RCC 7860 (cell line): ENCODE data around the gene SCN5A.

Experiments used
- DNase-seq: peaks from one replicate; pipeline ENCODE4 v3.0.0-alpha.2; 2015; ENCODE audit warnings: low spot score
- FAIRE-seq: peaks from 2 replicates; lab custom pipeline; 2012; peaks lifted over from hg19 to GRCh38; lab: Jason Lieb, UNC

The SCN5A gene

DNA sequence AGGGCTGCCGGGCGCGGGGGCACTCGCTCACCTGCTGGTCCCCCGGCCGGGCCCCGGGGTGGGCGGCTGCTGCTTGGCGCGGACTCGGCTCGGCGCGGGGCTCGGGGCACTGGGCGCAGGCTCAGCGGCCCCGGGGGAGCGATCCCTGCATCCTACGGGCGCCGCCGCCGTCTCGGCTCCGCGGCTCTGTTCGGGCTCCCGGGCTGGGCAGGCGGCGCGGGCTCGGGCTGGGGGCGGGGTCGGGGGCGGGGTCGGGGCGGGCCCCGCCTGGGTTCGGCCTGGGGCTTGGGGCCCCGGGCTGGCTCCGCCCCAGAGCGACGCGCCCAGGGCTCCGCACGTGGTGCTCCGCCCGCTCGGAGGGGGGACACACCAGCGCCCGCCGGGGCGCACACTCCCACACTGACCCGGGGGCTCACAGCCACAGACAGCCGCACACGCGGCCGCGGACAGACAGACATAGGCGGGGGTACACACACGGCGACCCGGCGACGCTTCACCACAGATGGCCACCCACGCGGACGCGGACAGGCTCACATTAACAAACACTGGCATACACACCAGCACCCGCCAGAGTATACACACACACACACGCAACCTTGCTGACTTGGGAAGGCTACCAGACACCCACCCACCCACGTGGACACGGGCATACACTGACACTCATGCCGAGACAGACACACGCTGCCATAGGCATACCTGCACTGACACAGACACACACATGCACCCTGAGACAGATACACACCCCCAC, at the start of gene SCN5A:
Gene SCN5A (minus strand): TSS at position 188 of the 748 bp plus-strand sequence. CDS start 16,380 bp downstream, outside the sequence.
- DNase-seq (no peak), FAIRE-seq (no peak)

DNA sequence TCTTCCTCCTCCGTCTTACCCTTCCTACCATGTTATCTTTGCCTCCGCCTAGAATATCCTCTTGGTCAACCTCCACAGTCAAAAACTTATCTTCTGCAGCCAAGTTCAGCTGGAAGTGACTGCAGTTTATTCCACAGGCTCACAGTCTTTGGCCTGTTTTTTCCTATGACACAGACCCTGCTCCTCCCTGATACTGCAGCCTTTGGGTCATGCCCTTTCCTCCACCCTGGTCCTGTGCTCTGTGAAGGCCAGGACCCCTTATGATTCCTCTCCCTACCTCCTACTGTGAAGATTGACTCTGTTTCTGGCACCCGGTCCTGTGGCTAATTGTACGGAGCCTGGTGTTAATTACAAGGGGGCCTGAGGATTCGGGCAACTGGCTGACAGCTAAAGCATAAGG, 49.3 kb upstream of the SCN5A start:
- no peak for FAIRE-seq
- no peak for DNase-seq

DNA sequence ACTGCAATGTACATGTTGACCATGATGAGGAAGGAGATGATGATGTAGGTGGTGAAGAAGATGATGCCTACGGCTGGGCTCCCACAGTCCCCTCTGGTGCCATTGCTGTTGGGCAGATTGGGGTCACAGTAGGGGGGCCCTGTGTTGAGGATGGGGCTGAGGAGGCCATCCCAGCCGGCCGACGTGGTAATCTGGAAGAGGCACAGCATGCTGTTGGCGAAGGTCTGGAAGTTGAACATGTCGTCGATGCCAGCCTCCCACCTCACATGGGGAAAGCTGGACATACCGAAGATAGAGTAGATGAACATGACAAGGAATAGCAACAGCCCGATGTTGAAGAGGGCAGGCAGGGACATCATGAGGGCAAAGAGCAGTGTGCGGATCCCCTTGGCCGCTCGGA, 48.6 kb upstream of the SCN5A start:
- no peak for FAIRE-seq
- no peak for DNase-seq

DNA sequence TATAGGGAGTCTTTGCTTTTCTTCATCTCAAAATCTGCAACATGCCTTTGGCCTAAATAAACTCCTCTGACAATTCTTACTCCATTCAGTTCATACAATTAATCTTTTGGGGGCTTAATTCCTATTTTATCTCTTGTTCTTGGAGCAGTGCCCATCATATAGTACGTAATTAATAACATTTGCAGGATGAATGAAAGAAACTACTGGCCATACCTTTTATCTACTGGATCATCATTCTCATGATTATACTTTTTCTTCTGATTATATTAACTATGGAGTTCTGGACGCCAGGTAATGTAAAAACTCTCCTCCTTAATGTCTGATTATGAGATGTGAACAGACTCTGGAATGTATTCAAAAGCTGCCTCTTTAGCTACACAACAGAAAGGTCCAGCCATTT, 46.5 kb upstream of the SCN5A start:
- FAIRE-seq (no peak), DNase-seq (no peak)

DNA sequence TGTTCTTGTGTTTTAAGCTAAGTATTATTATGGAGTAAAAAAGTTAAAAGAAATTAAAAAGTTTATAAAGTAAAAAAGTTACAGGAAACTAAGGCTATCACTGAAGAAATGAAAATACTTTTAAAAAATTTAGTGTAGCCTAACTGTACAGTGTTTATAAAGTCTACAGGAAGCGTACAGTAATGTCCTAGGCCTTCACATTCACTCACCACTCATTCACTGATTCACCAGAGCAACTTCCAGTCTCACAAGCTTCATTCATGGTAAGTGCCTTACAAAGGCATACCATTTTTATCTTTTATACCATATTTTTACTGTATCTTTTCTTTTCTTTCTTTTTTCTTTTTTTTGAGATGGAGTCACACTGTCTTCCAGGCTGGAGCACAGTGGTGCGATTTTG, 40.7 kb upstream of the SCN5A start:
- FAIRE-seq (no peak), DNase-seq (no peak)

DNA sequence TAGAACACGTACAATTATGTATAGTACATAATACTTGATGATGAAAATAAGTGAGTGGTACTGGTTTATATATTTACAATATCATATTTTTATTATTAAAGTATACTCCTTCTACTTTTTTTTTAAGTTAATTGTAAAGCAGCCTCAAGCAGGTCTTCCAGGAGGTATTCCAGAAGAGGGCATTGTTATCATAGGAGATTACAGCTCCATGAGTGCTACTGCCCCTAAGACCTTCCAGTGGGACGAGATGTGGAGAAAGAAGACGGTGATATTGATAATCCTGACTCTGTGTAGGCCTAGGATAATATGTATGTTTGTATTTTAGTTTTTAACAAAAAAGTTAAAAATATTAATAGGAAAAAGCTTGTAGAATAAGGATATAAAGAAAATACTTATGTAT, 40.3 kb upstream of the SCN5A start:
- FAIRE-seq, result no peak

DNA sequence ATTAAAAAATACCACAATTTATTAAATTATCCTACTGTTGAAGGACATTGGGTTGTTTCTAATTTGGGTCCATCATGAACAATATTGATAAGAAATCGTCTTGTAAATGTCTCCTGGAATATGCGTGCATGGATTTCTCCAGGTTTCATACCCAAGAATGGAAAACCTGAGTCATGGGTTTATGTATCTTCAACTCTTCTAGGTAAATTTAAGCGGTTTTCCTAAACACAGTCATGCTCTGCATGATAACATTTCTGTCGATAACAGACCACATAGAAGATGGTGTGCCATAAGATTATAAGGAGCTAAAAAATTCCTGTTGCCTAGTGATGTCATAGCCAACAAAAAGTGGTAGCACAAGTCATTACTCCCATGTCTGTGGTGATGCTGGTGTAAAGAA, 39.9 kb upstream of the SCN5A start:
- FAIRE-seq (no peak), DNase-seq (no peak)

More for the DNA sequence above, 40.3 kb upstream of the SCN5A start:
- no peak for DNase-seq

DNA sequence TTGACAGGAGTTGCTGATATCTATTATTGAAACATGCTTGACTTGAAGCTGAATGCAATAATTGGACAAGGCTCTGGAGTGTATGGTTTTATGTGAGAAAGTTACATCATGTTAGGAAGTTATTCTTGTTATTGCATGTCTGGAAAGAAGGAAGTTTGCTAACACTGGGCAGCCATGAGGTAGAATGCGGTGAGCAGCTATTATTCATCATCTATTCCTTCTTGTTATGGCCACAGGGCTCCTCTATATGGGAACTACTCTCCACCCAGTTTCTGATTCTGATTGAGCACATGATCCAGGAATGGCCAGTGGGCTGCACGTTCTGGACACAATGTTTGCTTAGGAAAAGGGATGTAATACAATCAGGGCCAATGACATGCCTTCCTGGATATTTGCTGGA, 37.8 kb upstream of the SCN5A start:
- FAIRE-seq, result no peak
- DNase-seq, result no peak

DNA sequence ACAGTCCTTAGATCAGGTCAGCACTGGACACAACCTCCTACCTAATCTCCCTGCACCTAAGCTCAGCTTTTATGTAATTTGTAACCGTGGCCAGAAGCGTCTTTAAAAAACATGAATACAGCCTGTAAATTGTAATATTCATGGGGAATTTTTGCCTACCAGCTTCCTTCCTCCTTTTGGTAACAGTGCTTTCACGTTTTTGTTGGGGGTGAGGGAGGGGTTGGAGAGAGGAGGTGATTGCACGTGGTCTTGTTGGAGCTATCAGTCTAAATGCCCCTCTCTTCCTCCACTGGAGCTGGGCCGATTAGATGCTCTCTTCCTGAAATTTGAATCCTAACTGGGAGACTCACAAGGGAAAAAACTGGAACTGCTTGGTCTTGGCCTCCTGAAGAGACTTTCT, 35.1 kb upstream of the SCN5A start:
- FAIRE-seq (no peak), DNase-seq (no peak)

DNA sequence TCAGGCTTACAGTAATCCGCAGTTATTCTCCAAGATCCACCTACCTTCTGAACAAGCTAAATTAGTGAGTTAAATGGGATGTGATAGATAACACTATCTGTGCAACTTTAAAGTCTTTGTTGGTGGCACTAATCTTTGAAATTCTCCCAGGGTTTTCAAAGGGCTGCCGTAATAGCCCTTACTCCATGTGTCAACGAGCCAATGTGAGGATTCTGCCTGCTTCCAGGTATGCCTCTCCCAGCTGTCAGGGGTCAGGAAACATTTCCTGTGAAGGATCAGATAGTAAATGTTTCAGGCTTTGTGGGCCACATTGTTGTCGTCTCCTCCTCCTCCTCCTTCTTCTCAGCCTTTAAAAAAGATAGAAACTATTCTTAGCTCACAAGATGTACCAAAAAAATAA, 20.2 kb upstream of the SCN5A start:
- FAIRE-seq (no peak), DNase-seq (no peak)

DNA sequence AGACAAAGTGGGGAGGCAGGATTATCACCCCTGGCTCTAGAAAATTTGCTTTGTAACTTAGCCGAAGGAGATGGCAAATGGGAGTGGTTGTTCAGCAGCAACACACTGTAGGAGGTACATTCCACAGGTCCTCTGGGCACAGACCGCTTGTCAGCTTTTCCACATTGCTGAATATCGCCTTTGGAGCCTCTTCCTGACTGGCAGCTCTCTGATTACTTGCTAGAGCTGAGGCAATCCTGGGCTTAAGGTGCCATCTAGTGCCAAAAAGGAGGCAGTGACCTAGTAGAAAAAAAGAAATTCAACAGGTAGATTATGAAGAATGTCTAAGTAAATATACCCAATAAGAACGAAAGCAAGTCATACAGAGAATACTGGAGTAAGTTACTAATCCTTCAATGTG, 13.1 kb upstream of the SCN5A start:
- FAIRE-seq (no peak), DNase-seq (peak; percentile 32)

DNA sequence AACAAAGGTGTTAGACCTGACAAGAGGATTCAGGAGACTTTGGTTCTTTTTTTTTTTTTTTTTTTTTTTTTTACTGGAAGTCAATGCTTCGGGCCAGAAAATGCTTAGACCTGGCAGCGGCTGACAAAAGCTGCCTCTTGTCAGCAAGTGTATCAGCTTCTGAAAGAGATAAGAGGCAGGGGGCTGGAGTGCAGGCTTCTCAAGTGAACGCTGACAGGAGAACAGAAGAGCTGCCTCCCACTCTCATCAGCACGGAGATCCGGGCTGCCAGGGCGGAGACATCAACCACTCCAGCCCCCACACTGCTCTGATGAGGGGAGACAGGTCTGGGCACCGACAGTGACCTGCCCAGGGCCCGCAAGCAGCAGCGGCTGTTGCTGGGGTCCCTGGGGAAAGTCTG, 9.4 kb upstream of the SCN5A start:
- DNase-seq, result no peak
- FAIRE-seq, result no peak

DNA sequence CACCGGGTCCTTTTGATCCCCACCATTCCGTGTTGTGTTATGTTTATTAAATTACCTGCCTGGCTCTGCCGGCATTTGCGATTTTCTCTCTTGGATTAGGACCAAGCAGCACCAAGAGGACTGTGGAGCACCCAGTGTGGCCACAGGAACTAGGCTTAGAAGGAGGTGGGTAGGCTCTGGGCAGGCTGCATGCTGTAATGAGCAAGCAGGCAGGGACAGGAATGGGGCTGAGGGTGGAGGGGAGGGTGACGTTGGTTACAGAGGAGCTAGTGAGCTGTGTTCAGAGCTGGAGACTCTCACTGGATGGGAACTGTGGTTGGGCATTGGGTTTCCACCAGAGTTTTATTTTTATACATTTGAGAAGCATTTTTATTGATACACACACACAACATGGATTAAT, 7.9 kb upstream of the SCN5A start:
- FAIRE-seq, result no peak
- DNase-seq, result no peak

DNA sequence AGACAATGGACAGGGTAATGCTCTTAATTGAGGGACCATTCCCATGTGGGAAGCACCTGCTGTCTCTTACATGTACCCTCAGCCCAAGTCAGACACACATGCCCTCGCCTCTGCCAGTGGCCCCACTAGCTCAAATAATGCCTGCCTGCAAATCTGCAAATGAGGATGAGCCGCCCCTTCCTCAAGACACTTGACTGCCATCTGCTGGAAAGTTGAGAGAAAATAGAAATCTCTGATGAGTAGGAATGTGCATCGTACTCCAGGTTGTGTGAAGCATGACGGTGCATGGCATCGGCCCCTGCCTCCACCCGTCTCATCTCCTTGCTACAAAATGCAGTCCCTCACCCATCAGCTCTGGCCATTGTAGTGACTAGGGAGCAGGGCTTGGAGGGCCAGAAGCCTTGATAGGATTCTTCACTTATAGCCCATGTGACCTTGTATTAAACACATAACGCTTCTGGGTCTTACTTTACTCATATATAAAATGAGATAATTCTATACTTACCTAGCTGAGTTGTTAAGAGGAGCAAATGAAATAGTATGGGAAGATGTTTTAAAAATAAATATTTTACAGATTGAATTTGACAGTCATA, 6.3 kb upstream of the SCN5A start:
- DNase-seq (peak; percentile 8), FAIRE-seq (no peak)

DNA sequence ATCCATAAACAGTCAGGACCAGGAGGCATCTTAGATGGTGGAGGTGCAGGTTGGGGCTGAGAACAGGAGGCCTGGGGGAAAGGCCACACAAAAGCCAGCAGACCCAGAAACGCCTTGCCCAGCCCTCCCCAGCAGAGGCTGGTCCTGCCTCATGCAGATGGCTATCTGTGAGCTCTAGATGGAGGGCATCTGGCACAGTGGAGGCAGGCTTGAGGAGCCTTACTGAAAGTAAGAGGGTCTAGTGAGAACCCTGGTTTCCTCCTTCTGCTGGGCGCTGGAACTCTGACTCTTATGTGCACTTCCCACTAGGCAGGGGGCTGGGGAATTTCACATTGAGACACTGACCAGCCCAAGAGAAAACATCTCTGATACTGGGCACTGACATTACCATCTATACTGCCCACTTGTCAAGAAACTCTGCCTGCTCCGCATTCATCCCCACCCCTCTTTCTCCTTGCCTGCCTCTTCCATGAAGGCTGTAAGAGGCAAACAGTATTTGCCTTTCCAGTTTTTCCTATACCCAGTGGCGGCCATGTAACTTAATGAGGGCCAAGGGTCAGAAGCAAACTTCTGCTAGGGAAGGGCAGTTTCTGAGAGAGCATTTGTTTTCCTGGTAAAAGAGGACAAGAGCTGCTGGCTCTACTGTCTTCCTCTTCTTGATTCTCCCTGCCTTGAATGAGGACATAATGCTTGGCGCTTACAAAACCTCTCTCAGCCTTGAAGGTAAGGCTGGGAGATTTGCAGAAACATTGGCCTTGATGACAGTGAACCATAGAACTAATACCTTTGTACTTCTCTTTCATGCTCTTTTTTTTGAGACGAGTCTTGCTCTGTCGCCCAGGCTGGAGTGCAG, 4.4 kb upstream of the SCN5A start:
- FAIRE-seq (no peak), DNase-seq (no peak)

DNA sequence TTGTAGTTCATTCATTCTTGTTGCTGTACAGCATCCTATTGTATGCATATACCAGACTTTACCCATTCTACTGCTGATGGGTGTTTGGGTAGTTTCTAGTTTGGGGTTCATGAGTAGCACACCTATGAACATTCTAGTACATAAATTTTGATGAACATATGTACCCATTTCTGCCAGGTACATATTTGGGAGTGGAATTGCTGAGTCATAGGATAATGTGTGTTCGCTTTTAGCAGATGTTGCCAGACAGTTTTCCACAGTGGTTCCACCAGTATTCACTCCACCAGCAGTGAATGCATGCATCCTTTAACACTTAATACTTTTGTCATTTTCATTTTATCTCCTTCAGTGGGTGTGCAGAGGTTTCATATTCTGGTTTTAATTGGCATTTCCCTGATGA, 3.4 kb upstream of the SCN5A start:
- no peak for FAIRE-seq
- DNase-seq, result no peak

DNA sequence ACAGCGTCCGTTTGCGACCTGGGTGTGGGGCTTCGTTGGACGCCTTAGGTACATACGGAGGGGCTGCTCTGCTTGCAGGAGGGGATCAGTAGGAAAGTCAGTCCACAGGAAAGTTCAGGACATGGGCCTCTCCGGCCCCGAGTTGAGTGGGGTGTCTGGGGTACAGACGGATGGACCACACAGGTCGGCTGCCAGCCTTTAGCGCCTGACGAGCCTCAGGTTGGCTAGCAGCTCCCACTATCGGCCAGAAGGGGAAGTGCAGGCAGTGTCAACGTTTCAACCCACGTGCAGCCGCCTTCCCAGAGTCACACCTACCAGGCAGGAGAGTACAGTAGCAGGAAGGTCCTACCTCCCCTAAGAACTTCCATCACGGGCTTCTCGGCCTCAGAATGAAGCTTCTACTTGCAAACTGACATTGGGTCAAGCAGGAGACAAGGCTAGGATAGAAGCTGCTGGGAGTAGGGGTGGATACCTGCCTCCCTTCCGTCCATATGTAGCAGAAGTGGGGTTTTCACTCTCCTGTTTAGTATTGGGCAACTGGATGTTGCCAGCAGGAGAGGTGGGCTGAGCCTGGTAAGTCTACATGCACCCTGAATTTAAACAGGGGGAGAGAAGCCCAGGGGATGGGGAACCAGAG, 1.8 kb upstream of the SCN5A start:
- FAIRE-seq, result no peak
- peak; percentile 11 for DNase-seq

DNA sequence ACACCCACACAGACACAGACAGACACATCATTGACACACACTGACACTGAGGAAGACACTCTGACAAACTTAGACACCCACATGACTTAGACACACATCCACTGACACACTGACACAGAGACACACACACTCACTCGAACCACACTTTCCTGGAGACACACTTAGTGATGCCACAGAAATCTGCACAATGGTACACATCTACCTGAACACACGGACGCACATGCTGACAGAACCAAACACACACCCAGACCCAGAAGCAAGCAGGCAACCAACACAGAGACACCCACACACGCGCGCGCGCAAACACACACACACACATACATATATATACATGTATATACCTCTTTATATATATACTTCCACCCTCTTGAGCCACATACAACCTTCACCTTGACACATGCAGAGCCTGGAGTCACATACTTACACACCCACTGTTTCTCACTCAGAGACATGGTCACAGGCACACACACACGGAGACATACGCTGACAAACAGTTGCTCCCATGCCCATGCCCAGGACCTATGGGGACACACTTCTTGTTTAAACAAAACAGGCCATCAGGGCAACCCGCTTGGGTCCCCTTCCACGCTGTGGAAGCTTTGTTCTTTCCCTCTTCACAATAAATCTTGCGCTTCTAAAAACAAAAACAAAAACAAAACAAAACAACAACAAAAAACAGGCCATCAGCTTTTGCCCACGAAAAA, 913 bp upstream of the SCN5A start:
- FAIRE-seq, result no peak
- DNase-seq, result no peak

DNA sequence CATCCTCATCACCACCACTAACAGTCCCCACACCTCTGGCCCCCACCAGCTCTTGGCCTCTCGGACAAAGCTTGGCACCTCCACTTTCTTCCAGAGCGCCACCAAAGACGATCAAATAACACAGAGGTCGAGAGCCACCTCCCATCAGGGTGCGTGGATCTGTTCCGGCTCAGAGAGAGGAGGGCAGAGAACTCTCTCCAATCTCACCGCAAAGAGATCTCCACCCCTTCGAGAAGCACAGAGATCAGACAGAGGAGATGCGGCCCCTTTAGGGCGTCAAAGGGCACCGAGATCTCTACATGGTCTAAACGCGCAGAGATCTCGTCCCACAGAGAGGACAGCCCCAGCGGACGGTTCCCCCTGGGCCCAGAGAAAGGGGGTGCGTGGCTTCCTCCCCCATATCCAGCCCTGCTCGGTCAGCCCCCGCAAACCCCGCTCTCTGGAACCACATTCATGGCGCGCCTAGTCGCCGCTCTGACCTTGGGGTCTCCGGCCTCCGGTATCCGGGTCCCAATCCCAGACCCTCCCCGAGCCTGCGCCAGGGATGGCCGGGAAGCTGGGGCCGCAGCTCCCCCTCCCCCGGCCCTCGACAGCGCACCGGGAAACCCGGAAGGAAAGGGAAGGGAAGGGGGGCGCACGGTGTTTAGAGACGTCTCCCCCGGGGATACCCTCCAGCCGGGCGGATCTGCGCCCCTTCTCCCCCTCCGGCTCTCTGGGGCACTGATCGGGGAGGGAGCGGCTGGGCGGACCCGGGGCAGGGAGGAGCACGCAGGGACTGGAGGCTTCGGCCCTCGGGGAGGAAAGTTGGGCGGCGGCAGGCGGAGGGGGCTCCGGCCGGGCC, 608 bp downstream of the SCN5A start:
- no peak for DNase-seq
- no peak for FAIRE-seq
